HG03442 (cell line): ENCODE results near the gene FOXP1.

ENCODE experiments used
- ATAC-seq: cut with Tn5 transposase; IDR thresholded peaks from one replicate; pipeline ENCODE4 v1.9.1; 2021; ENCODE audit warnings: mild to moderate bottlenecking, moderate library complexity; ENCODE audit not compliant: unreplicated experiment

FOXP1 gene

GRCh38 chr3:71251156-71251775 is 332.3 kb downstream of the FOXP1 start:
- no peak for ATAC-seq

GRCh38 chr3:71250026-71250425 is 333.5 kb downstream of the FOXP1 start:
- ATAC-seq: no peak

GRCh38 chr3:71247958-71248335 is 335.6 kb downstream of the FOXP1 start:
- ATAC-seq: no peak

GRCh38 chr3:71247221-71247957 is 336.1 kb downstream of the FOXP1 start:
- no peak for ATAC-seq

GRCh38 chr3:71245971-71246880 is 337.3 kb downstream of the FOXP1 start:
- no peak for ATAC-seq

GRCh38 chr3:71244826-71245488 is 338.6 kb downstream of the FOXP1 start:
- ATAC-seq: no peak

GRCh38 chr3:71244153-71244825 is 339.2 kb downstream of the FOXP1 start:
- no peak for ATAC-seq

GRCh38 chr3:71243229-71243628 is 340.3 kb downstream of the FOXP1 start:
- no peak for ATAC-seq

- no peak for ATAC-seq
These were observed 341.5 kb downstream of the FOXP1 start for GRCh38 chr3:71241981-71242560.

GRCh38 chr3:71241246-71241901 is 342.2 kb downstream of the FOXP1 start:
- ATAC-seq: no peak

- no peak for ATAC-seq
These were observed 343.5 kb downstream of the FOXP1 start for GRCh38 chr3:71240034-71240433.

- ATAC-seq: no peak
These were observed 345.2 kb downstream of the FOXP1 start for GRCh38 chr3:71238355-71238757.

- no peak for ATAC-seq
These were observed 345.9 kb downstream of the FOXP1 start for GRCh38 chr3:71237672-71238071.

GRCh38 chr3:71235846-71236245 is 347.7 kb downstream of the FOXP1 start:
- no peak for ATAC-seq

GRCh38 chr3:71232895-71233294 is 350.6 kb downstream of the FOXP1 start:
- no peak for ATAC-seq

GRCh38 chr3:71232175-71232679 is 351.3 kb downstream of the FOXP1 start:
- ATAC-seq: no peak

GRCh38 chr3:71231680-71232079 is 351.8 kb downstream of the FOXP1 start:
- ATAC-seq: no peak

- ATAC-seq: no peak
These were observed 353.4 kb downstream of the FOXP1 start for GRCh38 chr3:71229905-71230657.
